HFF-Myc (cell line): ENCODE data around the gene KRT32.

Experiments used
- DNase-seq: peaks from one replicate; pipeline ENCODE4 v3.0.0-alpha.2; 2011; ENCODE audit warnings: low read depth; ENCODE audit errors: extremely low read depth
- H3K4me3 ChIP-seq: replicated peaks from 2 replicates; pipeline ENCODE4 v1.5.1; 2011; ENCODE audit warnings: low read depth, mild to moderate bottlenecking, control low read depth, low read length
- TF ChIP-seq, protein P1 (sequence below): IDR thresholded peaks from 2 replicates; pipeline ENCODE4 v1.5.1; 2012; ENCODE audit warnings: mild to moderate bottlenecking, low read depth, low read length, control low read depth; ENCODE audit errors: missing control alignments

The KRT32 gene

GRCh38 chr17:41421617-41422016 lies 45.6 kb downstream of the KRT32 start:
- no peak overlapping the region for H3K4me3 ChIP-seq
- no peak for DNase-seq
- TF ChIP-seq, protein P1, sequence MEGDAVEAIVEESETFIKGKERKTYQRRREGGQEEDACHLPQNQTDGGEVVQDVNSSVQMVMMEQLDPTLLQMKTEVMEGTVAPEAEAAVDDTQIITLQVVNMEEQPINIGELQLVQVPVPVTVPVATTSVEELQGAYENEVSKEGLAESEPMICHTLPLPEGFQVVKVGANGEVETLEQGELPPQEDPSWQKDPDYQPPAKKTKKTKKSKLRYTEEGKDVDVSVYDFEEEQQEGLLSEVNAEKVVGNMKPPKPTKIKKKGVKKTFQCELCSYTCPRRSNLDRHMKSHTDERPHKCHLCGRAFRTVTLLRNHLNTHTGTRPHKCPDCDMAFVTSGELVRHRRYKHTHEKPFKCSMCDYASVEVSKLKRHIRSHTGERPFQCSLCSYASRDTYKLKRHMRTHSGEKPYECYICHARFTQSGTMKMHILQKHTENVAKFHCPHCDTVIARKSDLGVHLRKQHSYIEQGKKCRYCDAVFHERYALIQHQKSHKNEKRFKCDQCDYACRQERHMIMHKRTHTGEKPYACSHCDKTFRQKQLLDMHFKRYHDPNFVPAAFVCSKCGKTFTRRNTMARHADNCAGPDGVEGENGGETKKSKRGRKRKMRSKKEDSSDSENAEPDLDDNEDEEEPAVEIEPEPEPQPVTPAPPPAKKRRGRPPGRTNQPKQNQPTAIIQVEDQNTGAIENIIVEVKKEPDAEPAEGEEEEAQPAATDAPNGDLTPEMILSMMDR: no peak

DNA sequence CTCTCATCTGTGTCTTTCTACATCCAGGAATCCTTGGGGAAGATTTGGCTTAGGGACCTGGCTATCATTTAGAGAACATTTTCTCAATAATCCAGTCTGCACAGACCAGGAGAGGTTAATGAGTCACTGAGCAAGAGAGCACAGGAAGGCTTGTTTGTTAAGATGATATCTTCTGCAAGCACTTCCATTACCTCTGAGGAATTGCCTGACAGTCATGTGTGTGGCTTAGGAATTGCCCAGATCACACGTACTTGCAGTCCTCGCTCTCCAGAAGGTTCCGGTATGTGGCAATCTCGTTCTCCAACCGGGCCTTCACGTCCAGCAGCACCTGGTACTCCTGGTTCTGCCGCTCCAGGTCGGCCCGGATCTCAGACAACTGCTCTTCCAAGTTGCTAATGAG lies 46.1 kb downstream of the KRT32 start:
- TF ChIP-seq, protein P1: no peak
- no peak overlapping the region for H3K4me3 ChIP-seq
- DNase-seq: no peak

DNA sequence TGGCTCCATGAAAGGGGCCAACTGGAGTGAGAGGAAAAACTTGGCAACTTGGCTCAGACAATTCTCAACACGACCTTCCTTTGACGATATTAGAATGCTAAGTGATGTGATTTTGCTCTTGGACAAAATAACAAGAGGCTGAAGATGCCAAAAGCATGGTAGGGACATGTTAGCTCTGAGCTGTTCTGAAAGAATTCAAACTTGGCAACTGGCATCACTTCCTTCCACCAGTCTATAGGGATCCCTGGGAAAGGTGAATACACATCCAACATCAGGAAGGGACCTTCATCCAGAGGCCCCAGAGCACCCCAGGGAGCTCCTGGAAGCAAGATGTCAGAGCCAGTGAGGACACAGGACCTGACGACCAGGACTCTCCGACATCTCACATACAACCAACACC lies 47.1 kb downstream of the KRT32 start:
- TF ChIP-seq, protein P1: no peak
- DNase-seq: no peak
- H3K4me3 ChIP-seq: no peak overlapping the region

GRCh38 chr17:41419716-41420115 lies 47.5 kb downstream of the KRT32 start:
- DNase-seq: no peak
- TF ChIP-seq, protein P1: no peak
- H3K4me3 ChIP-seq: no peak overlapping the region

DNA sequence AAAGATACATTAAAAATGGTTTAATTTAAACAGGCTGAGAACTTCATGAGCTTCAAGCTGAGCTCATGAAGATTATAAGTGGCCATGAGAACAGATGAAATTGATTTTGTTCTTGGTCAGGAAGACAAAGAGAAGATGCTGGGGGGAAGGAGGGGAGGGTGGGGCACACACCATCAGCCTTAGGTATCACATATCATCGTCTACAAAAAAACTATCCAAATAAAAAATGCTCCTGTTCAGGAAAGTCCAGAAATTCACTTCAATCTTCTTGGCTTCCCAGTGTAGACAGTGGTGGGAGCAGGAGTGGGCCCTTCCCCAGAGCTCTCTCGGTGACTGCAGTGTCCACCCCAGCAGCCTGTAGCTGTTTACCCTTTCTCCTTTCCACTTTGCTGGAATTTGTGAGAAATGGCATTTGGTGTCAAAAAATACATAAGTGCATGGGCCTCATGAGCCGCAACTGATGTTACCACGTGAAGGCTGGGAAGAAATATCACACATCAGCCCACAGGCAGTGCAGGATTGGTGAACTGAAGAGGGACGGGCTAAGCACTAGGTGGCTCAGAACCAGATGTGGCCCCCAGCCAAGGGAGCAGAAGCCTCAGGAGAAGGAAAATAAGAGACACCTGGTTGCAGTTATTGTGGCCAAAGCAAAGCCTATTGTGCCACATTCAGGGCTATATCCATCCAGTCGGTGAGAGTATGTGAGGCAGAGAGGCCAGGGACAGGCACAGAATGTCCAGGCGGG lies 48.9 kb downstream of the KRT32 start:
- TF ChIP-seq, protein P1: no peak
- H3K4me3 ChIP-seq: no peak overlapping the region
- DNase-seq: no peak

GRCh38 chr17:41417576-41418015 lies 49.6 kb downstream of the KRT32 start:
- TF ChIP-seq, protein P1: peak; percentile 54
- H3K4me3 ChIP-seq: no peak overlapping the region
- no peak for DNase-seq

- TF ChIP-seq, protein P1: no peak
- no peak overlapping the region for H3K4me3 ChIP-seq
- no peak for DNase-seq
Measured at GRCh38 chr17:41417127-41417526, 50.1 kb downstream of the KRT32 start.
